Left colon (tissue), 2 donors: ENCODE measurements around the gene DNASE2B. TPM values are rescaled to one million over a fixed set of nuclear protein-coding genes. Genes with fewer than 3 reads are reported as not detected.
"Not testable (repeated sequence)": the region's sequence is repeated elsewhere in the genome, so short reads cannot be mapped to it uniquely, and the experiment has no call there.

Source experiments
- ATAC-seq: fragments of 200-7000 bp; cut with Tn5 transposase; one replicate; pipeline ENCODE4 v1.9.1; 2020; ENCODE audit warnings: mild to moderate bottlenecking, moderate library complexity
- DNase-seq, 2 donors: peaks; one replicate each; pipeline ENCODE4 v3.0.0-alpha.2; 2020
- intact Hi-C, 2 donors: fragments of 100-400 bp; cut with DNase I in 1 of 2; cut with micrococcal nuclease in 1 of 2; formaldehyde crosslinking; loops; one replicate each; pipeline versions ENCODE4 v1.11.2 to v1.14.0; 2022; cut with DNase I, micrococcal nuclease
- total RNA-seq, 2 donors: library from RNA; stranded (reverse); fragmentation: NEBNext Ultra II Directional; extraction: Animal tissue kit (Norgen Biotek cat#: 25700); gene quantifications; one replicate each; pipeline ENCODE4 v1.2.1, GENCODE V29; 2021
- donor health status: DM: no; HTN: no; CAD: no.
- donor health status: DM: yes; HTN: yes; CAD: no.

DNASE2B gene
- total RNA-seq, 2 donors from 2014 or later, result 0.70 to 1.3 TPM

GRCh38 chr1:84434801-84435549 is 36.7 kb downstream of the DNASE2B start:
- intact Hi-C loops, result loop anchor here in 1 of 2 donors (5.0 to 10.0 kb wide), 5 partner anchors 130 to 508 kb away; partner anchors contain the start of genes PRKACB and SAMD13

GRCh38 chr1:84436876-84437655 is 38.8 kb downstream of the DNASE2B start:
- DNase-seq (no peak), ATAC-seq (no peak)
- intact Hi-C loops, result loop anchor here in 1 of 2 donors (5.0 to 10.0 kb wide), 3 partner anchors 132 to 335 kb away; partner anchors contain the start of gene SAMD13

More at GRCh38 chr1:84434801-84435549, 36.7 kb downstream of the DNASE2B start:
- ATAC-seq, result no peak
- DNase-seq, result no peak

- peak; percentile 96 for ATAC-seq
- intact Hi-C loops, result loop anchor here in 1 of 2 donors (10.0 kb wide), 1 partner anchor 313 kb away; no protein-coding TSS in a partner anchor
- DNase-seq, result no peak
Measured at GRCh38 chr1:84442256-84442655, 44.0 kb downstream of the DNASE2B start.

GRCh38 chr1:84442747-84443646 is 44.7 kb downstream of the DNASE2B start:
- DNase-seq (peak; percentile 44), ATAC-seq (peak; percentile 82)
- intact Hi-C loops, result loop anchor here in 1 of 2 donors (10.0 kb wide), 1 partner anchor 312 kb away; no protein-coding TSS in a partner anchor

GRCh38 chr1:84448704-84449103 is 50.4 kb downstream of the DNASE2B start:
- ATAC-seq, DNase-seq: not testable (repeated sequence)
- intact Hi-C loops, result loop anchor here in 1 of 2 donors (10.0 kb wide), 1 partner anchor 306 kb away; no protein-coding TSS in a partner anchor

GRCh38 chr1:84450910-84451309 is 52.6 kb downstream of the DNASE2B start:
- ATAC-seq (no peak), DNase-seq (no peak)
- intact Hi-C loops, result no loop called here

GRCh38 chr1:84452436-84452835 is 54.2 kb downstream of the DNASE2B start:
- intact Hi-C loops, result no loop called here
- ATAC-seq, result no peak
- DNase-seq, result no peak

GRCh38 chr1:84462118-84462517 is 63.8 kb downstream of the DNASE2B start:
- intact Hi-C loops, result no loop called here
- no peak for DNase-seq
- no peak for ATAC-seq

Other genes starting within 250 kb of the DNASE2B start
- gene SAMD13, start 96.8 kb upstream of the DNASE2B start, total RNA-seq, result 10 to 100 TPM; 24.5 to 29.9 TPM
- gene RPF1, start 80.8 kb downstream of the DNASE2B start, total RNA-seq, result 10 to 100 TPM; 23.5 to 25.2 TPM
- 1 to 10 TPM in 1 of 2 donors, under 1 TPM in 1; 0.61 to 1.1 TPM for gene SPATA1, start 107.9 kb downstream of the DNASE2B start, total RNA-seq
- 100 to 1,000 TPM; 126 to 148 TPM for gene GNG5, start 108.1 kb downstream of the DNASE2B start, total RNA-seq
- 10 to 100 TPM; 20.5 to 23.7 TPM for gene CTBS, start 176.0 kb downstream of the DNASE2B start, total RNA-seq